GM21423 (cell line): ENCODE data around the gene PDC.
A peak's percentile ranks its signal among the peaks of the same experiment; 100 is the strongest.
"Not testable (repeated sequence)": the region's sequence is repeated elsewhere in the genome, so short reads cannot be mapped to it uniquely, and the experiment has no call there.

Source experiments
- ATAC-seq: cut with Tn5 transposase; IDR thresholded peaks from one replicate; pipeline ENCODE4 v1.9.1; 2021; ENCODE audit warnings: mild to moderate bottlenecking, moderate library complexity; ENCODE audit not compliant: unreplicated experiment

The PDC gene

GRCh38 chr1:186404454-186405051, 56.4 kb downstream of the PDC start:
- ATAC-seq, result peak; percentile 49

GRCh38 chr1:186403632-186404031, 57.3 kb downstream of the PDC start:
- no peak for ATAC-seq

GRCh38 chr1:186401446-186401845, 59.5 kb downstream of the PDC start:
- not testable (repeated sequence) for ATAC-seq
